GM13976 (cell line): ENCODE results near the gene SLC39A11.
"Not testable (repeated sequence)": the region's sequence is repeated elsewhere in the genome, so short reads cannot be mapped to it uniquely, and the experiment has no call there.

Experiments used
- DNase-seq: peaks from one replicate; pipeline ENCODE4 v3.0.0; 2012; ENCODE audit warnings: low spot score
- CTCF ChIP-seq: IDR thresholded peaks from 2 replicates; pipeline ENCODE4 v1.5.1; 2012; ENCODE audit warnings: borderline replicate concordance, mild to moderate bottlenecking; ENCODE audit not compliant: insufficient read depth; ENCODE audit errors: extremely low read depth, missing control alignments, control extremely low read depth
- in situ Hi-C: fragments of 300-500 bp; cut with MboI; formaldehyde crosslinking; loops from one replicate; pipeline ENCODE4 v1.12.0; 2022; ENCODE audit warnings: low sequenced_read_pairs, mixed read lengths, inconsistent platforms; ENCODE audit not compliant: unreplicated experiment

The SLC39A11 gene

GRCh38 chr17:72837335-72837734, 255.2 kb downstream of the SLC39A11 start:
- in situ Hi-C loops, result no loop called here
- DNase-seq, result no peak
- TF ChIP-seq CTCF, result no peak

- DNase-seq, result no peak
- in situ Hi-C loops, result no loop called here
- TF ChIP-seq CTCF, result no peak
Observed at GRCh38 chr17:72833128-72833765, 259.2 kb downstream of the SLC39A11 start.

GRCh38 chr17:72832306-72832705, 260.2 kb downstream of the SLC39A11 start:
- TF ChIP-seq CTCF, result no peak
- in situ Hi-C loops, result no loop called here
- DNase-seq, result no peak

GRCh38 chr17:72829883-72830282, 262.6 kb downstream of the SLC39A11 start:
- TF ChIP-seq CTCF, result no peak
- in situ Hi-C loops, result no loop called here
- no peak for DNase-seq

- no peak for DNase-seq
- TF ChIP-seq CTCF, result no peak
- in situ Hi-C loops, result no loop called here
Observed at GRCh38 chr17:72826602-72827001, 265.9 kb downstream of the SLC39A11 start.

- in situ Hi-C loops, DNase-seq: not testable (repeated sequence)
Observed at GRCh38 chr17:72826059-72826458, 266.4 kb downstream of the SLC39A11 start.

GRCh38 chr17:72825218-72825617, 267.3 kb downstream of the SLC39A11 start:
- in situ Hi-C loops, result no loop called here
- TF ChIP-seq CTCF, result no peak
- no peak for DNase-seq

GRCh38 chr17:72824267-72824666, 268.2 kb downstream of the SLC39A11 start:
- in situ Hi-C loops, DNase-seq: not testable (repeated sequence)
